Upper lobe of right lung (tissue), 1 donor: Measurements from ENCODE around the gene PPFIA1. TPM values are rescaled to one million over a fixed set of nuclear protein-coding genes. Genes with fewer than 3 reads are reported as not detected.

Source experiments
- ATAC-seq: fragments of 200-7000 bp; cut with Tn5 transposase; one replicate; pipeline ENCODE4 v1.9.1; 2020; ENCODE audit warnings: mild to moderate bottlenecking, moderate library complexity
- DNase-seq: peaks from one replicate; pipeline ENCODE4 v3.0.0-alpha.2; 2020
- H3K27ac ChIP-seq: fragments of 200-600 bp; one replicate; pipeline ENCODE4 v1.8.0; 2022
- H3K27me3 ChIP-seq: fragments of 200-600 bp; one replicate; pipeline ENCODE4 v1.8.0; 2022; ENCODE audit warnings: mild to moderate bottlenecking
- H3K36me3 ChIP-seq: fragments of 200-600 bp; one replicate; pipeline ENCODE4 v1.8.0; 2022
- H3K4me1 ChIP-seq: fragments of 200-600 bp; one replicate; pipeline ENCODE4 v1.8.0; 2022
- H3K4me3 ChIP-seq: fragments of 200-600 bp; one replicate; pipeline ENCODE4 v1.8.0; 2022; ENCODE audit warnings: mild to moderate bottlenecking
- H3K9me3 ChIP-seq: fragments of 200-600 bp; one replicate; pipeline ENCODE4 v1.8.0; 2022
- CTCF ChIP-seq: fragments of 200-600 bp; IDR thresholded peaks from one replicate; pipeline ENCODE4 v1.8.0; 2022; ENCODE audit warnings: antibody characterized with exemption
- intact Hi-C: fragments of 100-400 bp; cut with DNase I; formaldehyde crosslinking; loops from one replicate; pipeline ENCODE4 v1.11.0; 2022
- total RNA-seq: library from RNA; stranded (reverse); fragmentation: NEBNext Ultra II Directional; extraction: Animal tissue kit (Norgen Biotek cat#: 25700); gene quantifications from one replicate; pipeline ENCODE4 v1.2.1, GENCODE V29; 2021
- donor health status: DM: no; HTN: yes; CAD: no; lungs with severe emphysema.

The PPFIA1 gene
- total RNA-seq, 1 donor from 2014 or later: 73.3 TPM

GRCh38 chr11:70229737-70230136 is 40.8 kb upstream of the PPFIA1 start:
- no peak for ATAC-seq
- H3K9me3 ChIP-seq: no peaks in the 10 kb centered on the region
- H3K27ac ChIP-seq: no peak overlapping the region
- DNase-seq: no peak
- H3K4me1 ChIP-seq: no peaks in the 10 kb centered on the region
- no peak overlapping the region for H3K4me3 ChIP-seq
- no peaks in the 10 kb centered on the region for H3K36me3 ChIP-seq
- H3K27me3 ChIP-seq: no peaks in the 10 kb centered on the region
- intact Hi-C loops: no loop called here
- no peak for TF ChIP-seq CTCF

DNA sequence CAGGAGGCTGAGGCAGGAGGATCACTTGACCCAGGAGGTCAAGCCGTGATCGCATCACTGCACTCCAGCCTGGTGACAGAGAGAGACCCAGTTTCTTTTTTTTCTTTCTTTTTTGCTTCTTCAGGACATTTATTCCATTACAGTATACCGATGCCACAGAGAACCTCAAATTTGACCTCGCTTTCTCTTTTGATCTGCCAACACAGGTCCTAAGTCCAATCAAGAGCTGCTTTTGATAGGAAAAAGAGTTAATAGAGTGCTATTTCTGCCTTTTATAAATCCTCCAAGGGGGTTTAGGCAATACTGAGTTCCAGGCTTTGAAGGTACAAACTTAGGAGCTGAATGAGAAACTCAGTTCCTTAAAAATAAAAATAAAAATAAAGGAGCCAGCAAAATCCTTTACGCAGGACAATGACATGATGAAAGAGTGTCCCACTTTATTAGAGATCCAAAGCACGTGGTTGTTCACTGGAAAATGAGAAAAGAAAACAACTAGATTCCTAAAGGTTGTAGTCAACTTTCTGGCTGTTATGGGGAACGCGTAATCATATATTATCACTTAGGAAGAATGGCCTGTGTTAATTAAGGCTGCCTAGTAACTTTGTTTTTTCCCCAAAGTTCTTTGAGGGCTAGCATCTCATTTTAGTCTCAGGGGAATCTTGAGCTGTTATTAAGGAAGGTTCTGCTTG is 40.2 kb upstream of the PPFIA1 start:
- Histone ChIP-seq H3K4me1 (no peaks in the 10 kb centered on the region), H3K4me3 (no peak overlapping the region), H3K9me3 (no peaks in the 10 kb centered on the region), H3K36me3 (no peaks in the 10 kb centered on the region), H3K27me3 (no peaks in the 10 kb centered on the region), H3K27ac (no peak overlapping the region)
- DNase-seq (no peak), ATAC-seq (no peak)
- intact Hi-C loops: no loop called here
- no peak for TF ChIP-seq CTCF

DNA sequence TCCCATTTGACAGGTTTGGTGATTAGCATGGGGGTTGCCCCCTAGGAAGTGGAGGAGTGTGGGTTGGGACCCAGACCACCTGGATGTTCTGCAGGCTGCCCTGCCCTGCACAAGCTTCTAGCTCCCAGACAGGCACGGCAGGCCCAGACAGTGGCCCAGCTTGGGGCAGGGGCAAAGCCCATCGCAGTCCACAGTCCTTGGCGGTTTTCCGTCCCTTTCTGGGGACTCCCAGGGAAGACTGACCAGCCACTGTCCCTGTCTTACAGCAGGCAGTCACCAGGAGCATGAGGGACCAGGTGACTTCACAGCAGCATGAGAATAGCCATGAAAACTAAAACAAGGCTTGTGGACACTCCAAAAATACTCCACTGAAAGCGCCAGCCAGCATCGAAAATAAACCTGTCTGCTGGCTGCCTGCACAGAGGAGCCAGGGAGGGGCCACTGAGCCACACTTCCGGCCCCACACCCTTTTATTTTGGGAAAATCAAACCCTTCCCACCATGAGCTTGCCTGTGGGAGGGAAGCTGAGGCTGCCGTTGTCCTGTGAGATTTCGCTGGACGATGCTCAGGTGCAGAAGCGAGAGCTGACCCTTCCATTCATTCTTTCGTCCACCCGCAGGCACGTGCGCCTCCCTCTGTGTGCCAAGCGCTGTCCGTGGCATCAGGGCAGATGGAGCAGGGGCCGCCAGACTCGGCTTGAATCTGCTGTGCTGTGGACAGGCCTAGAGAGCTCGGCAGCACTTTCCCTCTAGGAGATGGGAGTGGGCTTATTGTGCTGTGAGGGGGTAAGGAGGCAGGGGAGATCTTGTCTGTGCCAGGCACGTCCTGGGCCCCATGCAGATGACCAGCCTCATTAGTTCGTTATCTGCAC is 39.4 kb upstream of the PPFIA1 start:
- TF ChIP-seq CTCF: no peak
- H3K36me3 ChIP-seq: no peaks in the 10 kb centered on the region
- no peak overlapping the region for H3K4me3 ChIP-seq
- no peaks in the 10 kb centered on the region for H3K4me1 ChIP-seq
- no peaks in the 10 kb centered on the region for H3K9me3 ChIP-seq
- H3K27me3 ChIP-seq: no peaks in the 10 kb centered on the region
- DNase-seq (no peak), ATAC-seq (peak; percentile 11)
- H3K27ac ChIP-seq: no peak overlapping the region
- intact Hi-C loops: no loop called here

DNA sequence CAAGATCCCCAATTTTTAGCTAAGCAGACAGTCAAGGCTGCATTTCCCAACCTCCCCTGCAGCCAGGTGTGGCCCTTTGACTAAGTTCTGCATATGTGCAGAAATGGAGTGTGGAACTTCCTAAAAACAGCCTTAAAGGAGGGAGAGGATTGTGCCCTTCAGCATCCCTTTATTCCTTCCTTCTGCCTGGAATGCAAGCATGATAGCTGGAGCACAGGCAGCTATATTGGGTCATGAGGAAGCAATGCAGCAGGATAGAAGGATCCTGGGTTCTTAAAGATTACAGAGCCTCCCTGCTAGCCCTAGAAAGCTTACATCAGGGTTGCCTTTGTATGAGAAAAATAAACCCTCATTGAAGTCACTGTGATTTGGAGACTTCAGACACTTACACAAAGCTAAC is 37.5 kb upstream of the PPFIA1 start:
- no peak for DNase-seq
- no peaks in the 10 kb centered on the region for H3K36me3 ChIP-seq
- TF ChIP-seq CTCF: no peak
- H3K4me3 ChIP-seq: no peak overlapping the region
- no peak overlapping the region for H3K27ac ChIP-seq
- no peaks in the 10 kb centered on the region for H3K4me1 ChIP-seq
- intact Hi-C loops: no loop called here
- no peaks in the 10 kb centered on the region for H3K27me3 ChIP-seq
- H3K9me3 ChIP-seq: no peaks in the 10 kb centered on the region
- no peak for ATAC-seq

DNA sequence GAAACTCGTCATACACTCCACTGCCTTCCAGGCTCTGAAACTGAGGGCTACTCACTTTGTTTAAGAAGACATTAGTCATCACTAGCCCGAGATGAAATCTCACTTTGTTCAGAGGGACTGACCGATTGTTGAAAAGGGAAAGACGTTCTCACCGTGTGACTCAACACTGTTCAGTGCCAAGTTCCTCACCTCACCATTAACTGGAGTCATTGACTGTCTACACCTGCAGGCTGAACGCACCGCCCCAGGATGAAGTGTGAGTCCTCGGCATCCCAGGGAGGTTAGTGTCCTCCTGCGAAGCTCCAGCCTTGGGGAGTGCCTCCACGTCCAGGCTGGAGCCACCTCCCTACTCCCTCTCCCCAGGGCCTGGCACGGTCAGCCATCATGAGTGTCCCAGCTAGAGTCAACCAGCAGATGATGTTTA is 37.0 kb upstream of the PPFIA1 start:
- H3K27me3 ChIP-seq: no peaks in the 10 kb centered on the region
- no peak for TF ChIP-seq CTCF
- no peaks in the 10 kb centered on the region for H3K9me3 ChIP-seq
- H3K27ac ChIP-seq: no peak overlapping the region
- peak; percentile 37 for ATAC-seq
- H3K4me3 ChIP-seq: no peak overlapping the region
- no peaks in the 10 kb centered on the region for H3K36me3 ChIP-seq
- intact Hi-C loops: no loop called here
- DNase-seq: no peak
- no peaks in the 10 kb centered on the region for H3K4me1 ChIP-seq
